H1 (cell line): ENCODE data around the gene LRRC8D. TPM values are rescaled to one million over a fixed set of nuclear protein-coding genes. Genes with fewer than 3 reads are reported as not detected.

Source experiments
- CHD2 ChIP-seq: IDR thresholded peaks from 2 replicates; pipeline ENCODE4 v1.6.1; 2012; ENCODE audit warnings: low read length, improper control_type of control experiment
- polyA plus RNA-seq, 7 experiments: library from polyadenylated mRNA; depleted of rRNA in 3 of 7; stranded (reverse) in 5 of 7; unstranded in 2 of 7; fragments of >200 nt in 5 of 7; fragments of 200-250 nt in 2 of 7; gene quantifications; 1 replicate in 5 of 7; 2 replicates in 1 of 7; 4 replicates in 1 of 7; pipeline versions ENCODE4 v1.2.1 to v1.2.3, GENCODE V29; 2011 to 2013; ENCODE audit warnings: missing spikeins in 2 of 7, mixed read lengths in 2 of 7
- total RNA-seq: library from RNA; stranded (reverse); fragmentation: NEBNext Ultra II Directional; extraction: Animal tissue kit (Norgen Biotek cat#: 25700); gene quantifications from 2 replicates; pipeline ENCODE4 v1.2.1, GENCODE V29; 2021

Gene LRRC8D
- total and polyA plus RNA-seq, 2 of the 8 experiments (the other 6 are each of a cell fraction or from before 2014, with no cell fraction given) = 42.0 to 58.5 TPM

- no peak for TF ChIP-seq CHD2
- TF ChIP-seq, all 59 proteins: peak for 0
Measured at GRCh38 chr1:89908273-89908671, 87.4 kb downstream of the LRRC8D start (continued).
